ENCODE results near the gene LRRC2. TPM values are rescaled to one million over a fixed set of nuclear protein-coding genes. Genes with fewer than 3 reads are reported as not detected.

The LRRC2 gene
- polyA plus RNA-seq, 3 donors: not detected

DNA sequence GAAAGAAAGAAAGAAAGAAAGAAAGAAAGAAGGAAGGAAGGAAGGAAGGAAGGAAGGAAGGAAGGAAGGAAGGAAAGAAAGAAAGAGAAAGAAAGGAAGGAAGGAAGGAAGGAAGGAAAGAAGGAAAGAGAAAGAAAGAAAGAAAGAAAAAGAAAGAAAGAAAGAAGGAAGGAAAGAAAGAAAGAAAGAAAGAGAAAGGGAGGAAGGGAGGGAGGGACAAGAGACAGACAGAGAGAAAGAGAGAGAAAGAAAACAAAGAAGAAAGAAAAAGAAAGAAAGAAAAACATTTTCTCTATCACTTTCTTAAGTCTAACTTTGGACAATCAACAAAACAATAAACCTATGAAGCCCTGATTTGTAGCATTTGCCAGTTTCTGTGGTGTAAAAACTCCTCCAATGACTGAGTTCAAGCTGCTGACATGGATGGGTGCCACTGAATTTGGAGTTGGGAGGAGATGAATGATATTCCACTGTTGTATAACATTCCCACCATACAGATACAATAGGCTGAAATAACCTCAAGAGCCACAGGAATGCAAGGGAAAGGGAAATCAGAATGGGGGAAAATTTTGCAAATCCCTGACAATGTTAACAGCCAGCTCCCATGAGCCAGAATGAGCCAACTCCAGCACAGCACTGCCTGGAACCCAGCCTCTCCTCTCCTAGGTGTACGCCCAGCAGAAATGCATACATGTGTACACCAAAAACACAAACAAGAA lies 83.3 kb downstream of the LRRC2 start:
- WGBS (ENCODE audit: insufficient coverage): no CpG with 5 or more reads among the region's 1 CpG
- no peaks in the 10 kb centered on the region for H3K36me3 Mint-ChIP-seq
- peaks cover 8 to 11% of the 10 kb centered on the region in 2 donors for H3K4me1 ChIP-seq (ENCODE audit: control insufficient read depth in 1 of 2, insufficient read depth in 2 of 2, low read length in 2 of 2)
- H3K9me3 ChIP-seq (replicated peaks in 1 of 2; ENCODE audit: control insufficient read depth in 1 of 2, insufficient read depth in 1 of 2, low read length in 2 of 2): no peaks in the 10 kb centered on the region
- H3K79me2 ChIP-seq (ENCODE audit: insufficient read depth, low read length): no peaks in the 10 kb centered on the region
- peaks cover 11% of the 10 kb centered on the region for H3K4me1 Mint-ChIP-seq
- H3K27ac ChIP-seq (ENCODE audit: low read depth in 1 of 2, low read length in 2 of 2): no peak overlapping the region
- H3K4me3 Mint-ChIP-seq: no peak overlapping the region
- no peak for DNase-seq
- intact Hi-C loops (cut with micrococcal nuclease): loop anchor here in 1 of 2 donors (10.0 kb wide), 1 partner anchor 152 kb away; no protein-coding TSS in a partner anchor
- H3K27me3 ChIP-seq (ENCODE audit: control insufficient read depth in 2 of 2, insufficient read depth in 2 of 2, low read length in 2 of 2): no peaks in the 10 kb centered on the region
- TF ChIP-seq, protein P1, sequence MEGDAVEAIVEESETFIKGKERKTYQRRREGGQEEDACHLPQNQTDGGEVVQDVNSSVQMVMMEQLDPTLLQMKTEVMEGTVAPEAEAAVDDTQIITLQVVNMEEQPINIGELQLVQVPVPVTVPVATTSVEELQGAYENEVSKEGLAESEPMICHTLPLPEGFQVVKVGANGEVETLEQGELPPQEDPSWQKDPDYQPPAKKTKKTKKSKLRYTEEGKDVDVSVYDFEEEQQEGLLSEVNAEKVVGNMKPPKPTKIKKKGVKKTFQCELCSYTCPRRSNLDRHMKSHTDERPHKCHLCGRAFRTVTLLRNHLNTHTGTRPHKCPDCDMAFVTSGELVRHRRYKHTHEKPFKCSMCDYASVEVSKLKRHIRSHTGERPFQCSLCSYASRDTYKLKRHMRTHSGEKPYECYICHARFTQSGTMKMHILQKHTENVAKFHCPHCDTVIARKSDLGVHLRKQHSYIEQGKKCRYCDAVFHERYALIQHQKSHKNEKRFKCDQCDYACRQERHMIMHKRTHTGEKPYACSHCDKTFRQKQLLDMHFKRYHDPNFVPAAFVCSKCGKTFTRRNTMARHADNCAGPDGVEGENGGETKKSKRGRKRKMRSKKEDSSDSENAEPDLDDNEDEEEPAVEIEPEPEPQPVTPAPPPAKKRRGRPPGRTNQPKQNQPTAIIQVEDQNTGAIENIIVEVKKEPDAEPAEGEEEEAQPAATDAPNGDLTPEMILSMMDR (IDR thresholded peaks at IDR 0.05): no peak
- H3K9ac ChIP-seq (ENCODE audit: insufficient read depth, low read length, poor library complexity, severe bottlenecking): no peak overlapping the region
- no peaks in the 10 kb centered on the region for H3K9me3 Mint-ChIP-seq
- H3K4me2 ChIP-seq (replicated peaks; ENCODE audit: extremely low read depth, low read length, poor library complexity, severe bottlenecking): no peak overlapping the region
- H3K27me3 Mint-ChIP-seq (ENCODE audit: low read depth in 3 of 3): peaks cover 1 to 2% (median 2%) of the 10 kb centered on the region in 3 donors
- H4K20me1 ChIP-seq (ENCODE audit: insufficient read depth, low read length): no peaks in the 10 kb centered on the region
- no peak overlapping the region for H3K4me3 ChIP-seq (replicated peaks in 1 of 3; ENCODE audit: low read depth in 2 of 3, low read length in 3 of 3)
- no peak overlapping the region for H3K27ac Mint-ChIP-seq
- no peak overlapping the region for H2AFZ ChIP-seq (ENCODE audit: insufficient read depth, low read depth, low read length, poor library complexity, severe bottlenecking)
- H3K36me3 ChIP-seq (replicated peaks in 1 of 2; ENCODE audit: control insufficient read depth in 1 of 2, insufficient read depth in 2 of 2, low read length in 2 of 2): no peaks in the 10 kb centered on the region

DNA sequence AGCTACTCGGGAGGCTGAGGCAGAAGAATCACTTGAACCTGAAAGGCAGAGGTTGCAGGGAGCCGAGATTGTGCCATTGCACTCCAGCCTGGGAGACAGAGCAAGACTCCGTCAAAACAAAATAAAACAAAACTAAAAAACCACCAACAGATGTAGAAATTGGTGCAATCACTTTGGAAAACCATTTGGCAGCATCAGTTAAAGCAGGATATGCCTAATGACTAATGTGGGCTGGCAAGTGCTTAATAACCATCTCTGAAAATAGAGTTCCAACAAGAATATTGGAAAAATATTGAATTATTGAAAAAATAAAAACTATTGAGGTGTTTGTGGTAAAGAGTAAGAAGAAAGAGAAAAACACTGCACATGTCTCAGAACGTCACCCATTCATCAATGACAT lies 84.5 kb downstream of the LRRC2 start:
- intact Hi-C loops (cut with micrococcal nuclease): loop anchor here in 1 of 2 donors (10.0 kb wide), 1 partner anchor 153 kb away; no protein-coding TSS in a partner anchor
- H3K9me3 Mint-ChIP-seq: no peaks in the 10 kb centered on the region
- WGBS (ENCODE audit: insufficient coverage): 100% methylated on average over 1 of the region's 4 CpGs
- no peak overlapping the region for H3K4me3 ChIP-seq (replicated peaks in 1 of 3; ENCODE audit: low read depth in 2 of 3, low read length in 3 of 3)
- H3K4me1 Mint-ChIP-seq: peaks cover 12% of the 10 kb centered on the region
- H3K27me3 Mint-ChIP-seq (ENCODE audit: low read depth in 3 of 3): peaks cover 1 to 4% (median 2%) of the 10 kb centered on the region in 3 donors
- no peaks in the 10 kb centered on the region for H4K20me1 ChIP-seq (ENCODE audit: insufficient read depth, low read length)
- no peak overlapping the region for H3K4me2 ChIP-seq (replicated peaks; ENCODE audit: extremely low read depth, low read length, poor library complexity, severe bottlenecking)
- H3K36me3 ChIP-seq (replicated peaks in 1 of 2; ENCODE audit: control insufficient read depth in 1 of 2, insufficient read depth in 2 of 2, low read length in 2 of 2): no peaks in the 10 kb centered on the region
- no peaks in the 10 kb centered on the region for H3K27me3 ChIP-seq (ENCODE audit: control insufficient read depth in 2 of 2, insufficient read depth in 2 of 2, low read length in 2 of 2)
- H3K9ac ChIP-seq (ENCODE audit: insufficient read depth, low read length, poor library complexity, severe bottlenecking): no peak overlapping the region
- no peaks in the 10 kb centered on the region for H3K9me3 ChIP-seq (replicated peaks in 1 of 2; ENCODE audit: control insufficient read depth in 1 of 2, insufficient read depth in 1 of 2, low read length in 2 of 2)
- DNase-seq: no peak
- H2AFZ ChIP-seq (ENCODE audit: insufficient read depth, low read depth, low read length, poor library complexity, severe bottlenecking): no peak overlapping the region
- H3K36me3 Mint-ChIP-seq: no peaks in the 10 kb centered on the region
- H3K4me1 ChIP-seq (ENCODE audit: control insufficient read depth in 1 of 2, insufficient read depth in 2 of 2, low read length in 2 of 2): peaks cover 8 to 11% of the 10 kb centered on the region in 2 donors
- H3K27ac ChIP-seq (ENCODE audit: low read depth in 1 of 2, low read length in 2 of 2): no peak overlapping the region
- H3K4me3 Mint-ChIP-seq: no peak overlapping the region
- no peak overlapping the region for H3K27ac Mint-ChIP-seq
- no peaks in the 10 kb centered on the region for H3K79me2 ChIP-seq (ENCODE audit: insufficient read depth, low read length)
- TF ChIP-seq, protein P1 (IDR thresholded peaks at IDR 0.05): no peak

Measured in CD14-positive monocyte (primary cell).